Lung (tissue), 12 donors: ENCODE results near the gene POMGNT2. TPM values are rescaled to one million over a fixed set of nuclear protein-coding genes. Genes with fewer than 3 reads are reported as not detected.
A peak's percentile ranks its signal among the peaks of the same experiment; 100 is the strongest.

Experiments
- ATAC-seq: fragments of 200-7000 bp; cut with Tn5 transposase; one replicate; pipeline ENCODE4 v1.9.1; 2020; ENCODE audit warnings: moderate number of reproducible peaks; ENCODE audit not compliant: insufficient read depth, low FRiP score
- DNase-seq, 3 donors: peaks; one replicate each; pipeline ENCODE4 v3.0.0-alpha.2; 2013 to 2017
- H3K27ac ChIP-seq, 2 donors: one replicate each; pipeline ENCODE4 v1.5.1; 2013; ENCODE audit warnings: mild to moderate bottlenecking in 2 of 2, moderate library complexity in 2 of 2, control low read depth in 1 of 2, inconsistent platforms in 1 of 2, low read depth in 1 of 2, low read length in 1 of 2
- H3K27me3 ChIP-seq, 3 donors: one replicate each; pipeline ENCODE4 v1.5.1; 2013; ENCODE audit warnings: low read length in 2 of 3; ENCODE audit not compliant: control insufficient read depth in 3 of 3, insufficient read depth in 3 of 3
- H3K36me3 ChIP-seq, 4 donors: one replicate each; pipeline ENCODE4 v1.5.1; 2013; ENCODE audit warnings: low read length in 4 of 4, mild to moderate bottlenecking in 1 of 4, moderate library complexity in 1 of 4; ENCODE audit not compliant: control insufficient read depth in 4 of 4, insufficient read depth in 4 of 4
- H3K4me1 ChIP-seq, 5 donors: one replicate each; pipeline ENCODE4 v1.5.1; 2013; ENCODE audit warnings: low read length in 5 of 5, mild to moderate bottlenecking in 2 of 5, moderate library complexity in 1 of 5; ENCODE audit not compliant: control insufficient read depth in 5 of 5, insufficient read depth in 5 of 5
- H3K4me3 ChIP-seq: one replicate; pipeline ENCODE4 v1.5.1; 2013; ENCODE audit warnings: mild to moderate bottlenecking, control low read depth, moderate library complexity
- H3K9ac ChIP-seq, 2 donors: one replicate each; pipeline ENCODE4 v1.5.1; 2013; ENCODE audit warnings: low read length in 2 of 2, control low read depth in 1 of 2; ENCODE audit not compliant: insufficient read depth in 1 of 2
- H3K9me3 ChIP-seq, 4 donors: one replicate each; pipeline ENCODE4 v1.5.1; 2013; ENCODE audit warnings: low read length in 3 of 4, mild to moderate bottlenecking in 1 of 4, moderate library complexity in 1 of 4; ENCODE audit not compliant: control insufficient read depth in 4 of 4, insufficient read depth in 3 of 4
- CTCF ChIP-seq: IDR thresholded peaks from 2 replicates; pipeline ENCODE4 v1.5.1; 2012; ENCODE audit warnings: mild to moderate bottlenecking; ENCODE audit errors: control extremely low read depth, extremely low read depth
- WGBS, 2 donors: extraction: QIAGEN DNeasy Blood & Tissue Kit; methylation state at CpG; one replicate each; pipeline ENCODE4 v1.1.7; 2013; 5-methylcytosine and 5-hydroxymethylcytosine counted together
- polyA plus RNA-seq, 2 donors: library from polyadenylated mRNA; stranded (reverse); fragments of 200-250 nt; gene quantifications; one replicate each; pipeline ENCODE4 v1.2.1, GENCODE V29; 2013
- total RNA-seq, 2 donors: library from RNA; depleted of rRNA in 1 of 2; stranded (reverse); fragments of >200 nt in 1 of 2; gene quantifications; one replicate each; pipeline ENCODE4 v1.2.1, GENCODE V29; 2014 to 2021
- donor health status: control.
- donor health status: control.
- donor health status: Bipolar disorder and iron deficiency.
- donor health status: healthy.
- donor health status: DM: yes; HTN: yes; CAD: no.

The POMGNT2 gene
- total and polyA plus RNA-seq, 4 donors, result 5.8 to 15.7 (median 13.1) TPM

- no peak for TF ChIP-seq CTCF
- H3K9ac ChIP-seq, result no peak overlapping the region
- H3K4me3 ChIP-seq, result no peak overlapping the region
- H3K4me1 ChIP-seq, result peaks cover 0 to 4% (median 0%) of the 10 kb centered on the region in 5 donors
- peaks cover 2 to 20% (median 12%) of the 10 kb centered on the region in 4 donors for H3K36me3 ChIP-seq
- H3K27me3 ChIP-seq, result no peaks in the 10 kb centered on the region
- peak in 2 of 3 donors; percentile 5 to 11 for DNase-seq
- 82 to 91% methylated on average over 5 of the region's 5 CpGs for WGBS, 2 donors
- ATAC-seq, result no peak
- no peak overlapping the region for H3K27ac ChIP-seq
- H3K9me3 ChIP-seq, result peaks cover 0 to 4% (median 0%) of the 10 kb centered on the region in 4 donors
Measured at GRCh38 chr3:43081796-43082195, 24.1 kb downstream of the POMGNT2 start.

GRCh38 chr3:43080726-43081568, 24.9 kb downstream of the POMGNT2 start:
- peaks cover 2 to 20% (median 12%) of the 10 kb centered on the region in 4 donors for H3K36me3 ChIP-seq
- H3K27me3 ChIP-seq, result no peaks in the 10 kb centered on the region
- 97 to 98% methylated on average over 40 of the region's 40 CpGs for WGBS, 2 donors
- DNase-seq (no peak), ATAC-seq (no peak)
- H3K4me3 ChIP-seq, result no peak overlapping the region
- peaks cover 0 to 9% (median 0%) of the 10 kb centered on the region in 5 donors for H3K4me1 ChIP-seq
- no peak overlapping the region for H3K9ac ChIP-seq
- H3K27ac ChIP-seq, result no peak overlapping the region
- peaks cover 0 to 4% (median 0%) of the 10 kb centered on the region in 4 donors for H3K9me3 ChIP-seq
- no peak for TF ChIP-seq CTCF

GRCh38 chr3:43079536-43080332, 26.1 kb downstream of the POMGNT2 start:
- no peak overlapping the region for H3K4me3 ChIP-seq
- ATAC-seq, result no peak
- no peak for DNase-seq

More at GRCh38 chr3:43079536-43080332, 26.1 kb downstream of the POMGNT2 start:
- Histone ChIP-seq H3K9ac (no peak overlapping the region), H3K27ac (no peak overlapping the region), H3K4me1 (peaks cover 0 to 9% (median 0%) of the 10 kb centered on the region in 5 donors), H3K36me3 (peaks cover 2 to 20% (median 12%) of the 10 kb centered on the region in 4 donors), H3K9me3 (peaks cover 0 to 4% (median 0%) of the 10 kb centered on the region in 4 donors), H3K27me3 (no peaks in the 10 kb centered on the region)
- 96% methylated on average over 31 of the region's 31 CpGs for WGBS, 2 donors
- TF ChIP-seq CTCF, result no peak
